Smooth muscle cell (in vitro differentiated cells): ENCODE results near the gene MEGF10. TPM values are rescaled to one million over a fixed set of nuclear protein-coding genes. Genes with fewer than 3 reads are reported as not detected.

ENCODE experiments used
- DNase-seq: peaks from one replicate; lab custom pipeline; 2025; ENCODE audit not compliant: unreplicated experiment; lab: John Stamatoyannopoulos, UW
- H2AFZ ChIP-seq: fragments of 200-600 bp; sonication (generic); 2 replicates; pipeline ENCODE4 v1.6.0; 2016; ENCODE audit warnings: antibody characterized with exemption, low read depth, mild to moderate bottlenecking
- H3F3A ChIP-seq: fragments of 200-600 bp; sonication (generic); 2 replicates; pipeline ENCODE4 v1.6.0; 2017; ENCODE audit warnings: antibody characterized with exemption, low read depth
- H3K27ac ChIP-seq: fragments of 200-600 bp; sonication (generic); 2 replicates; pipeline ENCODE4 v1.5.1; 2016; ENCODE audit warnings: low read depth, mild to moderate bottlenecking
- H3K27me3 ChIP-seq: fragments of 200-600 bp; sonication (generic); 2 replicates; pipeline ENCODE4 v1.6.1; 2016; ENCODE audit warnings: low read depth, mild to moderate bottlenecking
- H3K36me3 ChIP-seq: fragments of 200-600 bp; sonication (generic); 2 replicates; pipeline ENCODE4 v1.5.1; 2016; ENCODE audit warnings: low read depth
- H3K4me1 ChIP-seq: fragments of 200-600 bp; sonication (generic); 2 replicates; pipeline ENCODE4 v1.5.1; 2016; ENCODE audit warnings: low read depth
- H3K4me2 ChIP-seq: fragments of 200-600 bp; sonication (generic); 2 replicates; pipeline ENCODE4 v1.6.0; 2016; ENCODE audit warnings: mild to moderate bottlenecking
- H3K4me3 ChIP-seq: fragments of 200-600 bp; sonication (generic); 2 replicates; pipeline ENCODE4 v1.5.1; 2016; ENCODE audit warnings: mild to moderate bottlenecking
- H3K79me2 ChIP-seq: fragments of 200-600 bp; sonication (generic); 2 replicates; pipeline ENCODE4 v1.6.0; 2016; ENCODE audit warnings: low read depth, mild to moderate bottlenecking
- H3K9ac ChIP-seq: fragments of 200-600 bp; sonication (generic); 2 replicates; pipeline ENCODE4 v1.6.0; 2016; ENCODE audit warnings: low read depth
- H3K9me3 ChIP-seq: fragments of 200-600 bp; sonication (generic); replicated peaks from 2 replicates; pipeline ENCODE4 v1.5.1; 2016; ENCODE audit warnings: low read depth
- H4K20me1 ChIP-seq: fragments of 200-600 bp; sonication (generic); 2 replicates; pipeline ENCODE4 v1.6.0; 2016; ENCODE audit warnings: low read depth
- WGBS: methylation state at CpG from one replicate; pipeline ENCODE4 v1.1.7; 2016; ENCODE audit warnings: low lambda C conversion rate; 5-methylcytosine and 5-hydroxymethylcytosine counted together
- polyA plus RNA-seq: library from polyadenylated mRNA; unstranded; fragments of >200 nt; fragmentation: Nextera tagmentation; extraction: Ambion mirVana; gene quantifications from 2 replicates; pipeline ENCODE4 v1.2.1, GENCODE V29; 2016
- total RNA-seq: library from RNA; depleted of rRNA; stranded (reverse); fragments of >200 nt; gene quantifications from 2 replicates; pipeline ENCODE4 v1.2.3, GENCODE V29; 2014
- TF ChIP-seq, protein P1 (sequence below): fragments of 200-600 bp; sonication (generic); IDR thresholded peaks from 2 replicates; pipeline ENCODE4 v1.5.1; 2017; ENCODE audit warnings: borderline replicate concordance, mild to moderate bottlenecking, antibody characterized with exemption; ENCODE audit not compliant: insufficient read depth, poor library complexity, severe bottlenecking

MEGF10 gene
- total and polyA plus RNA-seq, 2 experiments from 2014 or later = 0.83 to 3.6 TPM

GRCh38 chr5:127418367-127418766 is 127.8 kb downstream of the MEGF10 start:
- Histone ChIP-seq H3K4me1 (no peaks in the 10 kb centered on the region), H3K9ac (no peak overlapping the region), H3K4me3 (no peak overlapping the region), H3K4me2 (no peak overlapping the region), H2AFZ (no peak overlapping the region), H3K9me3 (no peaks in the 10 kb centered on the region), H3K27me3 (no peaks in the 10 kb centered on the region), H3K36me3 (no peaks in the 10 kb centered on the region), H3K79me2 (no peaks in the 10 kb centered on the region), H4K20me1 (no peaks in the 10 kb centered on the region), H3F3A (no peaks in the 10 kb centered on the region), H3K27ac (no peak overlapping the region)
- DNase-seq = no peak
- 74% methylated on average over 1 of the region's 1 CpG for WGBS
- TF ChIP-seq, protein P1, sequence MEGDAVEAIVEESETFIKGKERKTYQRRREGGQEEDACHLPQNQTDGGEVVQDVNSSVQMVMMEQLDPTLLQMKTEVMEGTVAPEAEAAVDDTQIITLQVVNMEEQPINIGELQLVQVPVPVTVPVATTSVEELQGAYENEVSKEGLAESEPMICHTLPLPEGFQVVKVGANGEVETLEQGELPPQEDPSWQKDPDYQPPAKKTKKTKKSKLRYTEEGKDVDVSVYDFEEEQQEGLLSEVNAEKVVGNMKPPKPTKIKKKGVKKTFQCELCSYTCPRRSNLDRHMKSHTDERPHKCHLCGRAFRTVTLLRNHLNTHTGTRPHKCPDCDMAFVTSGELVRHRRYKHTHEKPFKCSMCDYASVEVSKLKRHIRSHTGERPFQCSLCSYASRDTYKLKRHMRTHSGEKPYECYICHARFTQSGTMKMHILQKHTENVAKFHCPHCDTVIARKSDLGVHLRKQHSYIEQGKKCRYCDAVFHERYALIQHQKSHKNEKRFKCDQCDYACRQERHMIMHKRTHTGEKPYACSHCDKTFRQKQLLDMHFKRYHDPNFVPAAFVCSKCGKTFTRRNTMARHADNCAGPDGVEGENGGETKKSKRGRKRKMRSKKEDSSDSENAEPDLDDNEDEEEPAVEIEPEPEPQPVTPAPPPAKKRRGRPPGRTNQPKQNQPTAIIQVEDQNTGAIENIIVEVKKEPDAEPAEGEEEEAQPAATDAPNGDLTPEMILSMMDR = no peak

DNA sequence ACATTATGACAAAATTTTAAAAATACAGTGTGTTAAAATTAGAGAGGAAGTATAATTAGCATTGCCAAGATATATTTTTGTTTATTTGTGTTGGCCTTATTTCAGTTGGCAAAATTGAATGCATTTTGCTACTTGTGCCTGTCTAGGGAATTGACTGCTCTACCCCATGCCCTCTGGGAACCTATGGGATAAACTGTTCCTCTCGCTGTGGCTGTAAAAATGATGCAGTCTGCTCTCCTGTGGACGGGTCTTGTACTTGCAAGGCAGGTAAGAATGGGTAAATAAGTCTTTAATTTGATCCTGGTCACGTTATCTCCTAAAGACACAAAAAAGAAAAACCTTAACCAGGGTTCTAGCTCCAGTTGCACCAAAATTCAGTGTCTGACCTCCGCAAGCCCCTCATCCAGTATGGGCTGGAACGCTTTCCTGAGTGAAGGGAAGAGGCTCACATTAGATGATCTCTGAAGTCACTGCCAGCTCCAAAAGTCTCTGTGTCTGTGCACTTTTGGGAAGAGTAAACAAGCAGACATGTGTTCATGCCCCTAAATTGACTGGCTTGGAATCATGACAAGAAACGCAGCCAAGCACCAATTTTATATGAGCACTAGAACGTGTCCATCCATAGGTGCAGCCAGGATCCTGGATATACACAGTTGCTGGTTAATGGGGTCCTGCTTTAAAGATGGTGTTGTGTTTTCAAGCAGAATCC is 128.5 kb downstream of the MEGF10 start:
- H3K27ac ChIP-seq = no peak overlapping the region
- H3K27me3 ChIP-seq = no peaks in the 10 kb centered on the region
- no peaks in the 10 kb centered on the region for H3F3A ChIP-seq
- WGBS = 91% methylated on average over 7 of the region's 7 CpGs
- no peak overlapping the region for H3K9ac ChIP-seq
- no peak overlapping the region for H3K4me3 ChIP-seq
- H3K9me3 ChIP-seq = no peaks in the 10 kb centered on the region
- TF ChIP-seq, protein P1 = no peak
- H3K79me2 ChIP-seq = no peaks in the 10 kb centered on the region
- no peak overlapping the region for H2AFZ ChIP-seq
- no peak for DNase-seq
- H3K36me3 ChIP-seq = no peaks in the 10 kb centered on the region
- H4K20me1 ChIP-seq = no peaks in the 10 kb centered on the region
- H3K4me1 ChIP-seq = no peaks in the 10 kb centered on the region
- H3K4me2 ChIP-seq = no peak overlapping the region

DNA sequence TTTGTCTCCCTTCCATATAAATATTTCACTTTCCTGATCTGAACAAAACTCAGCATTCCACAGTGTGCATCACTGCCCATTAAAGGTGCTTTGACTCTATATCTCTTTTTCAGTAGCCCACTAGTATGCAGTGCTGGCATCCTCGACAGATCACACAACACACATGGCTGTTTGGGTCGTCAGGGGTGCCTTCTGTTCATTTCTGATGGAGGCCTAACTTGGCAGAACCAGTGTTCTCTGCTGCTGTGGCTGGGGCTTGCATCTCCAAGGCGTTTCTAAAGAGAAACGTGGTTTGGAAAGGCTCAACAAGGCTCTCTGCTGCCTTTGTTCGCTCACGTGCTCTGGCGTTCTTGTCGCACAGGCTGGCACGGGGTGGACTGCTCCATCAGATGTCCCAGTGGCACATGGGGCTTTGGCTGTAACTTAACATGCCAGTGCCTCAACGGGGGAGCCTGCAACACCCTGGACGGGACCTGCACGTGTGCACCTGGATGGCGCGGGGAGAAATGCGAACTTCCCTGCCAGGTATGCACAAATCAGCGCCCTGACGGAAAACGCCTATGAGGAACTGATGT is 129.2 kb downstream of the MEGF10 start:
- 93% methylated on average over 18 of the region's 18 CpGs for WGBS
- H3F3A ChIP-seq = no peaks in the 10 kb centered on the region
- H3K27me3 ChIP-seq = no peaks in the 10 kb centered on the region
- no peak overlapping the region for H3K4me3 ChIP-seq
- no peak overlapping the region for H3K9ac ChIP-seq
- no peaks in the 10 kb centered on the region for H3K36me3 ChIP-seq
- H2AFZ ChIP-seq = no peak overlapping the region
- H3K4me2 ChIP-seq = no peak overlapping the region
- TF ChIP-seq, protein P1 = no peak
- no peaks in the 10 kb centered on the region for H3K79me2 ChIP-seq
- no peak overlapping the region for H3K27ac ChIP-seq
- DNase-seq = no peak
- H4K20me1 ChIP-seq = no peaks in the 10 kb centered on the region
- no peaks in the 10 kb centered on the region for H3K9me3 ChIP-seq
- H3K4me1 ChIP-seq = no peaks in the 10 kb centered on the region

- Histone ChIP-seq H3K9ac (no peak overlapping the region), H3K79me2 (no peaks in the 10 kb centered on the region), H3K27ac (no peak overlapping the region), H3K4me3 (no peak overlapping the region), H3K36me3 (no peaks in the 10 kb centered on the region), H2AFZ (no peak overlapping the region), H3K4me2 (no peak overlapping the region), H4K20me1 (no peaks in the 10 kb centered on the region), H3F3A (no peaks in the 10 kb centered on the region), H3K9me3 (no peaks in the 10 kb centered on the region), H3K4me1 (no peaks in the 10 kb centered on the region), H3K27me3 (no peaks in the 10 kb centered on the region)
- TF ChIP-seq, protein P1 = no peak
- no peak for DNase-seq
- WGBS = 79% methylated on average over 3 of the region's 3 CpGs
Measured at GRCh38 chr5:127420758-127421157, 130.2 kb downstream of the MEGF10 start.
